GM18867 (cell line): ENCODE results near the gene LTBP1.

Experiments used
- ATAC-seq: cut with Tn5 transposase; IDR thresholded peaks from one replicate; pipeline ENCODE4 v1.9.1; 2021; ENCODE audit warnings: mild to moderate bottlenecking, moderate library complexity; ENCODE audit not compliant: unreplicated experiment

Gene LTBP1

DNA sequence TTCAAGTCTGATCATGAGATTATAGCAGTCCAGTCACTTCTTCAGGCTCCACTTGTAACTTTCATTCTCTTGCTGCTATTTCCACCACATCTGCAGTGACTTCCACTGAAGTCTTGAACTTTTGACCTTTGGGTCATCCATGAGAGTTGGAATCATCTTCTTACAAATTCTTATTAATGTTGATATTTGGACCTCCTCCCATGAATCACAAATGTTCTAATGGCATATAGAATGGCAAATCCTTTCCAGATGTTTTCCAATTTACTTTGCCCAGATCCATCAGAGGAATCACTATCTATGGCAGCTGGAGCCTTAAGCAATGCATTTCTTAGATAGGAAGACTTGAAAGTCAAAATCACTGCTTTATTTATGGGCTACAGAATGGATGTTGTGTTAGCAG, 159.4 kb downstream of the LTBP1 start:
- no peak for ATAC-seq

DNA sequence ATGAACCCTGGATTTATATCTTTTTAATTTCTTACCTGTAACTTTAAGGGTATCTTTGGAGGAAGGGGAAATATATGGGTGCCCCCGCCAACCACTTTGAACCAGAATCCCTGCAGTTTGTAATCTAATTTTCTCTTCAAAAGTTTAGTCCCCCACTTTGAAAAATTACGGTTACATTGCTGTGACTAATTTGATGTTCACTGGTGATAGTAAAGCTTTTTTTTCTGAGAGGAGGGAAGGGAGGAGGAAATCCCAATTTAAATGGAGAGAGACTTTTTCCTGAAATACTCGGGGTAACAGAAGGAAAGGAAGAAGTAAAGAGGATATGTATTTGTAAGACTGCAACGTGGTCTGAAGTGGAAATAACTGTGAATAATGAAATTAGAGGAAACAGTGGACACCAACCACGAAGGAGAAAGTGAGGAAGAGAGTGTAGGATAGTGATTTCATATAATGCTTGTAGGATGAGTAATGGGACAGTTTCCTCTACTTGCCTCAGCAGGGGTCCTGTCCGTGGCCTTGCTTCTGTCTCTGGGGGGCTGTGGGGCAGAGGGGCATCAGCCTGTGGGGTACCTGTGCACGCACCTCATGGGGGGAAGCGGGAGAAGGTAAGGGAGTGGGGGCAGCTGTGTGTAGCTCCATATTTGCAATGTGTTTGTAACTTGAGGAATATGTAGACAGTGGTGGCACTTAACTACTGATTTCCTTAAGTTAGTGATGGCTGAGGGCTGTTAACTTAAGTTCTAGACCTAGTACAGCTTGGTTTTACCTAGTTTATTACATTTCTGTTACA, 161.1 kb downstream of the LTBP1 start:
- ATAC-seq: no peak

DNA sequence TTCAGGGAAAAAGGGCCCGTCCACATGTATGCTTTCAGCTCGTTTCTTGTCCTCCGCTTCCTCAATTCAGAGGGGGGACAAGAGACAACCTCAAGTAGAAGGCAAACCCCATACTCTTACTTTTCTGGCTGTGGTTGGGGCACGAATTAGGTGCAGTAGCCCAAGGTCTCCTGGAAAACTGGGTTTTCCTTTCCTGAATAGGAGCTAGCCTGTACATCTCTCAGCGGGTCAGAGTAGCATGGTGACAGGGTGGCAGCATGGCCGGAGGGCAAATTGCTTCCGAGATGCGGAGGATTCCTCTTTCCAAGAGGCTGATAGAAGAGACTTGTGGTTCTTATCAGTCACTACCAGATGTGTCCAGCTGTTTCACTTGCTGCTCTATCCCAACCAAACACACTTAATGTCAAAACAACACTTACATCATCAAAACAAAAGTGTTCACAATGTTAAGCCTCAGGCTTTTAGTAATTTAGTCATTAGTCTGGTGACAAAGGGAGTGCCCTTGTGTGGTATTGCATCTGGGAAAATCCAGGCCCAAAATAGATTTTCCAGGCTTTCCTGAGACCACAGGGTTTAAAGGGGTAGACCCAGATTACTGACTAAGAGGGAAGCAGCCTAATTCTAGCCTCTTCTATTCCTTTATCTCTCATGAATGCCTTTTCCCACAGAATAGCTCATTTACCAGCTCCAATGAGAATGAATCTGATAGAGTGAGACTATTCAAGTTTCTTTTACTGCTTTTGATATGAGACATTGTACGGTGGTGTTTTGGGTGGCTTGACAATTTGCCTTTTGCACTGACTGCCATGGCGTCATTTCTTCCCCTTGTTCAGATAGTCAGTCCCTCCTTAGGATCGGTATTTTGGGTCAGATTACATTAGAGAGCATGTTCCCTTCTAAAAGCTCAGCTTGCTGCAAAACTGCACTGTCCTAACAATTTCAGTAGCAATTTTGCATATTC, 162.0 kb downstream of the LTBP1 start:
- ATAC-seq: no peak

DNA sequence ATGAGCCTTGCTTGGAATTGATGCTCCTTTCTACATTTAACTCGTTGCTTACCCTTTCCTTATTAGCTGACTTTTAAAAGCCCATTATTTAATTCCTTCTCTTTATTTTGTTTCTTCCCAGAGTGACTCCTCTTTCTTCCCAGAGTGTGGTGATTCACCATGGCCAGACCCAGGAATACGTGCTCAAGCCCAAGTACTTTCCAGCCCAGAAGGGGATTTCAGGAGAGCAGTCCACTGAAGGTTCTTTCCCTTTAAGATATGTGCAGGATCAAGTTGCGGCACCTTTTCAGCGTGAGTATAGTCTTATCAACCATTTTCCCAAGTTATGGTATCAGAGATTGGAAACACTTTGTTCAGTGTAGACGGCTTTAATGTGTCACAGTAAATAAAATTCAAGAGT, 163.7 kb downstream of the LTBP1 start:
- ATAC-seq: no peak

DNA sequence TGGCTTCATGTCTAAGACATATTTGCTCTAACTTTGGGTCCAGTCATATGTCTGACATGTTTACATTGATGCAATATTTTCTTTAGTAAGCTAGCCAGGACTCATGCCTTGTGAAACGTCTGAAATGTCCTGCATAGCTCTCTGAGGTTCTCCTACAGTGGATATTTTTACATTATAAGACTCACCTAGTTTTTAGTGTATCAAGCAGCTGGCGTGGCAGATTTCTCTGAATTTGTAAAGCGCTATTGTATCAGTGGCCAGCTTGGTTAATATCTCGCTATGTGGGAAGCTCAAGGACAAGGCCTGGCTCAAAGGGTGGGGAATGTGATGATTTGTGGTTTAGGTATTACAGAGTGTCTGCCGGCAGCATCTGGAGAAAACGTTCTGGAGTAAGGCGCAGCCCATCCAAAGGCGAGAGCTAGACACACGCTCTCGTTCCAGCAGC, 164.3 kb downstream of the LTBP1 start:
- ATAC-seq: no peak

DNA sequence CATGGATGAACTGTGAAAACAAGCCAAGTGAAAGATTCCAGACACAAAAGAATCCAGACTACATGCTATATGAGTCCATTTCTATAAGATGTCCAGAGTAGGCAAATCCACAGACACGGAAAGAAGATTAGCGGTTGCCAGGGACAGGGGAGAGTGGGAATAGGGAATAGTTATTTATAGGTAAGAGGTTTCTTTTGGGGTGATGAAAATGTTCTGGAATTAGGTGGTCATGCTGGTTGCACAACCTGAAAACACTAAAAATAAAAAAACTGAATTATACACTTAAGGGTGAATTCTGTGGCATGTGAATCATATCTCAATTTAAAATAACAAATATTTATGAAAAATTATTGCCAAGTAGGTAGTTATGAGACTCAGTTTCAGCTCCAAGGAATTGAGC, 168.4 kb downstream of the LTBP1 start:
- ATAC-seq: no peak

DNA sequence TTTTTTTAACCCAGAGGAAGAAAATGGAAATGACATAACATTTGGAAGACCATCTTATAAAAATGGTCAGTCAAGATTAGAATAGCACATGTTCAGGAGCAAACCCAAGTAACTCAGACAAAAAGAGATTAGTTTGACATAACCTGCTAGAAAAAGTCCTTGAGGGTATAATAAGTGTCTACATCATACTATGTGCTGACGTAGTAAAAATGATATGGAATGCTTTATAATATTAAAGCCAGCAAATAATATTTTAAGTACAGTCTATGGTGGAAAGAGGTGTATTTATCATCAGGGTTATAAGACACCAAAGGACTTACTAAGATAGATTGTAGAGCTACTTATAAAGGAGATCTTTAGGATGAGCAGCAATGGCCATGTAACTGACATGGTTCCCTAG, 169.0 kb downstream of the LTBP1 start:
- ATAC-seq: no peak

DNA sequence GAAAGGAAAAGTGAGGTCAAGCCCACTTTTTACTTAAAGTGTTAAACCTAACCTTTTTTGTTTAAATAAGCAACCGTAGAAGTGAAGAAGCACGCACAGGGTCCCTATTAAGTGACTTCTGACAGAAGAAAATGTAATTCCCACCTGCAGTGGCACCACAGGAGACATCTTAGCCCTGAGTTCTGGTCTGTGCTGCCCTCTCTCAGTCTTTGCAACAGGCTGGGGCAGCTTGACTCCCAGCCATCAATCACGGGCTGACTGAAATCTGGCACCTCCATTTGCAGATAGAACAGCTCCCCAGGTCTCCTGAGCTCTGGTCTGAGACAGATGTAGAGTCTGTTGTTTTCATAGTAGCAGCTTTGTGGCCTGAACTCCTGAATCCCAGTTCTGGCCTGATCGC, 170.0 kb downstream of the LTBP1 start:
- no peak for ATAC-seq

DNA sequence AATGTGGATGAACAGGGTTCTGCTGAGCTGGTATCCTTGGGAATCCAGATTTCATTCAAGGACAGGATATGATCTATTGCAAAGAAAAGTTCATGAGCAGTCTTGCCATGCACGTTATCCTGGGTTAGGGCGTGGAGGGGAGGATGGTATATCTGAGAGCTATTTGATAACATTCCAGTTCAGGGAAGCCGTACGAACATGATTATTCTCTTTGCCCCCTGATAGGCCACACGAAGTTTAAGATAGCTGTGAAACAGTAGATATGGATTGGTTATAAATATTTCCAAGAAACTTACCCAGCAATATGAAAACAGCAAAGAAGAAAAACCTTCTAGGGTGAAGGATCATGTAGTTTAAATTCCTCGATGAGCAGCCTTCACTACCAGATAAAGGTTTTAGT, 171.9 kb downstream of the LTBP1 start:
- no peak for ATAC-seq

DNA sequence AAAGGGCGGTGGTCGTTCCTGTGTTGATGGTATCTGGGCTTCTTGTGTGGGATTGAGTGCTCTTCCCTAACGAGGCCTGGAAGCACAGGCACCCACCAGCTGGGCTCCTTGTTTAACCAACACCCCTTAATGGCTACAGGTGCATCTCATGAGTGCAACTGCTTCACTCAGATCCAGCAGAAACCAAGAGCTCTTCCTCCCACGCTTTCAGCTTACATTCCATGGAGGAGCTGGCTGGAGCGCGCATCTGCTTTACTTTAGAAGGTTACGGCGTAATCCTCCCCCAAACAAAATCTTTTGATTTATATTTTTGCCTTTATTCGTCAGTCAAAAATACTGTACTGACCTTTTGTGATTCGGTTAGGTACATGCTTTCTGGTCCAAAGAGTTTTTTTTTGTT, 174.7 kb downstream of the LTBP1 start:
- ATAC-seq: no peak

DNA sequence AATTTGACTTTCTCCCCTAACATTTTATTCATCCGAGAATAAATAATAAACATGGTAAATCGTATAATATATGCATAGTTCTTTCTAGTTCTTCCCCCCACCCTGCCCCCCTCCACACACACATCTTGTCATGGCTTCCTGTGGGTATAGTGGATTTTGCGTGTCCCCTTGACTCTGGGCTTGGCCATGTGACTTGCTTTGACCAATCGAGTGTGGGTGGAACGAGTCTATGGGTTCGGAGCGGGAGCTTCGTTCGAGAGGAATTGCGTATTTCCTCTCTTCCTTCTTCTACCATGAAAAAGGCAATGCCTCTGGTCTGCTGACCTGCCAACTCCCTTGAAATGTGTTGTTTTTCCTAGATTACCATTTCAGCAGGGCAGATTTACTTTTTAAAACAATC, 175.2 kb downstream of the LTBP1 start:
- no peak for ATAC-seq

DNA sequence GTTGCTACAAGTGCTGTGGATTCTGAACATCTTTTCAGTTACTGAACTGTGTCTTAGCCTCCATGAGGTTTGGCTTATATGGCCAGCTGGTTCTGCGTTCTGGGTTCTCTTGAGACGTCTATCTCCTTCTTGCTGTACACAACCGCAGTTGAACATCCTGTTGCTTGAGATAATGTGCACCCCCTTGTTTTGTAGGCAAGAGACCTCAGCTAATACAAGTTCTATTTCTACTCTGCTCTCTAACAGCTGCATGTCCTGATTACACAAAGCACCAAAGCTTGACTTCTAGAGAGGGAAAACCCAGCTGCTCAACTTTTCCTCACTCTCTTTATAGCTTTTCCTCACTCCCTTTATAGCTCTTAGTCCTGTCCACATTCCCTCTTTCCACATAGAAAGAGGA, 176.0 kb downstream of the LTBP1 start:
- ATAC-seq: no peak

DNA sequence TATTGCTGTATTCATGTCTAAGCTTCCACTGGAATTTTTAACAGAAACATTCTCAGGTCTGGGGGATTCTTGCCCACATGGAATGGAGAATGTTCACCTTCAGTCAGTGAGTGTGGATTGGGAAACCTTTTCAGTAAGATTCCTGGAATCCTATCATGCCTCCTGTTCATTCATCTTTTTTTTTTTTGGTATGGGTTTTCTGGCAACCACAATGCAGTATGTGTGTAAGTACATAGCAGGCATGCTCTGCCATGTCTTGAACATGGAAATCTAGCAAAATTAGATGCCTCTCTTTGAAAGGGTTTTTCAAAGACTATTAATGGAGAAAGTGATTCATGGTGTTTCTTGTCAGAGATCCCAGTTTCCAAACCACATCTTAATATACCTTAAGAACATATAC, 176.5 kb downstream of the LTBP1 start:
- ATAC-seq: no peak

DNA sequence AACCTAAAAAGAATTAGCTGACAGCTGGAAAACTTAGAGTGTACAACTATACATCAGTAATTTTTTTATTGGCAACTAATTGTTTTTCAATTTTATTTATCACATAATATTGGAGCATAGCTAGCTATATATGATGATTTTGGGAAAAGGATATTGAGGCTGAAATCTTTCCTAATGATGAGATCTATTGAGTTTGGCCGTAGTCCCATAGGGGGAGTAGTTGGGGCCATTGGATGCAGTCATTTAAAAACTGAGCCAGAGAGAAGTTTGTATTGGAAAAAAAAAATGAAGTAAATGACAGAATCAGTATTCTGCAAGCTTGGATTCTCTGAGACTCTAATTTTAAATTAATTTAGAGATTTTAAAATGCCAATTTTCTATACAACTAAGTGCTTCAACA, 179.8 kb downstream of the LTBP1 start:
- no peak for ATAC-seq

DNA sequence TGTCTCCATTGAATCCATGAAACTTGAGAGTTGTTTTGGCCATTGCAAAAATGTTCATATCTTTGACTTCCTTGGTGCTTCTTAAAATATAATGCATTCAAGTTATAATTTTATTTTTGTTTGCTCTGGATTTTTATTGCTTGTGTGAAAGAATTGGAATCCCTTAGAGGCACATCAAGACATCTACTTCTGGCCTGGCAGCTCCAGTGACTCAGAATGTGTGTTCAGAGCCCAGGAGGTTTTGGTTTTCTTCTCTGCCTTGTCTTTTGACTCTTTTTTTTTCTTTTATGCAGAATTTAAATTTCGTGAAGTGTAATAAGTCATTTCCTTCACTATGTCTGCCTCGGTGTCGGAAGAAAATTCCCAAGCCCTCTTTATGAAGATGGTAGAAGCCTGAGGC, 180.2 kb downstream of the LTBP1 start:
- no peak for ATAC-seq

DNA sequence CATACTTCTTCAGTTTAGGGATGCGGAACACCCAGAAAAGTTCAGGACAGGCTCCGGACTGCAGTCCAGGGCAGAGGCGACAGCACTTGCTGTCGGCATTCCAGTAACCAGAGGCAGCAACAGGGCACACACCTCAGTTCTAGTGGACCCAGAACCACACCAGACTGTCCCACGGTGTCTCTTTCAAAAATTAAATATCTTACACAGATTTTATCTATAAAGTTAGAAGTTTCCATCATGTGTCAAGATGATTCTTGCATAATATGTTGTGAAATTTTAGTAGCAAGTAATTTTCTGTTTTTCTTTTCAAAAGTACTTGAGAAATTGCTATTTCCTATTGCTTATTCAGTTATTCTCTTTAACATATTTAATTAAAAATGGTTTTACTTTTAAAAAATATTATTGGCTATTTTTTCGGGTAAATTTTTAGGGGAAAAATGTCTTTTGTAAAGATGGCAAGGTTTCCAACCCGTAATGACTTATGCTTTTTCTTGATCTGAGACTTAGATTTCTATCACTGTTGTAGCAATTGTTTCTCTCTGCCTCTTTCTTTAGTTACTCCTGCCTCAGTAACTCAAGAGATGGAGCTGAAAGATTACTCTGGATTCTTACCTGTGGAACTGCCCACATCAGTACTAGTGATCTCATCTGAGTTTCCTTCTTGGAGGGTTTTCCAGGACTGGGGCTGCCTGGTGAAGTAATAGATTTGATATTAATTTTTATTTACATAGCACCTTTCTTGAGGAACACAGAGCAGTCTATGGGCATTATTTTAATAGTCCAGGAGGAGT, 182.7 kb downstream of the LTBP1 start:
- ATAC-seq: no peak

DNA sequence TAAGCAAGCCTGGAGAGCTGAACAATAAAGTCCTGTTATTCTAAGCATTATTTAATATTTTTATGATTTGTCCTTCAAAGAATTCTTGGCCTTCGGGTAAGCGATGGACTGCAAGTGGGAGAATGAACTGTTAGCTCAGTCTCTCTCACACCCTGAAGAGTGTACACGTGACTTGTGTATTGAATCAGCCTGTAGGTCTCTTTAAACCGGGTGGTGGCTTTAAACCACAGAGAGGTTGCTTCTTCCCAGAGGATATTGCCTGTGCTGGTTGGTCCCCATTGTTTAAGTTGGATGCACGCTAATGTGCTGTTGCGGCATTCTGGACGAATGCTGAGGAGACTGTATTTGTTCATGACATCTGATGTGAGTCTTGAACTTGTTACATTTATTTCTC, 183.3 kb downstream of the LTBP1 start:
- ATAC-seq: no peak

DNA sequence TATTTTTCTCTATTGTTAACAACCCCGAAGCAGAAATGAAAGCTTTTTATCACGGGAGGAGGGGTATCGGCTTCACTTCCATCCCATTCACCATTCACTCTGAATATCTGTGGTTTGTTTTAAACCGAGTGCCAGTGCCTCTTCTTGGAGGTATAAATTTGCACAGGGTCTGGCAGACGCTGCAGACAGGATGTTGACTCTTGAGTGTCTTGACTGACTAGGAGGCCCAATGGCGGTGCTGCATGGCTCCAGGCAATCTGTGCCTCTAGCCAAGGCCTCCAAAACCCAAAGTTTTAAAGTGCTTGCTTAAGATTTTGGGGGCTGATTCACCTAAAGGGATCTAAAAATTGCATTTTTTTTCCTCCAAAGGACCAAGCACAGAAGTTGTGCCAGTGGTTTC, 183.8 kb downstream of the LTBP1 start:
- no peak for ATAC-seq

DNA sequence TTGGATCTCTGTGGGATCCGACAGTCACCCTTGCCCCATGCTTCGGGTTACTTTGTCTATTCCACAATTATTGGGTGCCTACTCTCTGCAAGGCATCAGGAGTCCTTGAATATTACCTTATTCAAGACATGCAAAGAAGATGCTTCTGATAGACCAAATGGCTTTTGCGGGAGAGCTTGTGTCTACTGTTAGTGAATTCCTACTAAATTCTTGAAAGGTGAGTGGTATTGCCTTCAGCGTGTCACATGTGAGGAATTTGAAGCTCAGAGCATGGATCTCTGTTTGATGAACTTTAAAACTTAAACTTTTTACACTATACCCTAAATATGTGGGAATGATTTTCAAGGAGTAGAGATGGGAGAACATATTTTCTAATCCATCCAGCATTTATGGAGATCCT, 184.4 kb downstream of the LTBP1 start:
- ATAC-seq: no peak

DNA sequence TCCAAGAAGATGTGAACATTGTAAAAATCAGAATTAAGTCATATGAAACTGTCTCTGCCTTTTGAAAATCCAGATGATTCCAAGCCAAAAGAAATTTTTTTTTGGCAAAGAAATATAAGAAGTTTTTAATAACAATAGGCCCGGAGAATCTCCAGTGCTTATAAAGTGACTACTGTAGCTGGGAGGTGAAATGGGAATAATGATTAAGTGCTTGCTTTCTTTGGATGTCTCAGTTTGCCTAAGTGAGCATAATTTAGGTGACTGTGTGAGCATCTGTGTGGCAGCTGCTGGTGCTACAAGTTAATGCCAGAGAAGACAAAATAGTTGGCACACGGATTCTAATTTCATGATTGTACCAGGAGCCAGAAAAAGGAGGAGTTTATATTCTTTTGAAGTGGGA, 185.0 kb downstream of the LTBP1 start:
- no peak for ATAC-seq

DNA sequence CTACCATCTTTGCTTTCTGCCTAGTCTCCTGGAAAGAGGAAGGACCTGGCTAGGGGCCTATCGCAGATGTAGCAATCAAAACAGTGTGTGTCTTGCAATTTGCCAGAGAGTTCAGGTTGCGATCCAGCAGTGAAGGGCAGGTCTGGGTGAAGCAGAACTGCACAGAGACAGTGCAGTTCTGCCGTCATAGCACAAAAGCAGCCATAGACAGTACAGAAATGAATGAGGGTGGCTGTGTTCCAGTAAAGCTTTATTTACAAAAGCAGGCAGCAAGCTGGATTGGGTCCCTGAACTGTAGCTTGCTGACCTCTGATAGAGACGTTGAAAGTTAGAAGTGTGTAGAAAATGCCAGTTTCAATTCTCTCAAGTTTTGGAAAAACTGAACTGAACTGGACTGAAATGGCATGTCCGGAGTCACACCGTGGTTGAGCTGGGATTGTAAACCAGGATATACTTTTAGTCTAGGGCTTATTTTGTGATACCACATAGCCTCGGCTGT, 186.8 kb downstream of the LTBP1 start:
- ATAC-seq: no peak
